Neural cell (in vitro differentiated cells): ENCODE measurements around the gene PTHLH.

Source experiments
- CTCF ChIP-seq: fragments of 450-650 bp; IDR thresholded peaks from 2 replicates; pipeline ENCODE4 v1.5.1; 2014; ENCODE audit warnings: antibody characterized with exemption, mild to moderate bottlenecking, moderate library complexity; ENCODE audit not compliant: poor library complexity, severe bottlenecking
- EP300 ChIP-seq: fragments of 450-650 bp; conservative IDR thresholded peaks from 2 replicates; pipeline ENCODE4 v1.6.1; 2014; ENCODE audit warnings: antibody characterized with exemption, mild to moderate bottlenecking, moderate library complexity; ENCODE audit not compliant: poor library complexity, severe bottlenecking
- EZH2 ChIP-seq: fragments of 200-600, 300-800 bp; shearing (Covaris generic), sonication (generic); IDR thresholded peaks from 2 replicates; pipeline ENCODE4 v1.6.1; 2014; ENCODE audit warnings: antibody characterized with exemption, low read length, borderline replicate concordance, mild to moderate bottlenecking; ENCODE audit not compliant: insufficient read depth, poor library complexity, severe bottlenecking
- MXI1 ChIP-seq: fragments of 450-650 bp; conservative IDR thresholded peaks from 2 replicates; pipeline ENCODE4 v1.6.1; 2014; ENCODE audit warnings: antibody characterized with exemption, mild to moderate bottlenecking; ENCODE audit not compliant: poor library complexity, severe bottlenecking
- POLR2AphosphoS5 ChIP-seq: IDR thresholded peaks from 2 replicates; pipeline ENCODE4 v1.6.1; 2012
- RAD21 ChIP-seq: fragments of 450-650 bp; conservative IDR thresholded peaks from 2 replicates; pipeline ENCODE4 v1.6.1; 2014; ENCODE audit warnings: antibody characterized with exemption, mild to moderate bottlenecking, moderate library complexity
- REST ChIP-seq: IDR thresholded peaks from 2 replicates; pipeline ENCODE4 v1.6.1; 2012; ENCODE audit warnings: borderline replicate concordance
- SMC3 ChIP-seq: fragments of 450-650 bp; conservative IDR thresholded peaks from 2 replicates; pipeline ENCODE4 v1.6.1; 2014; ENCODE audit warnings: antibody characterized with exemption, mild to moderate bottlenecking, moderate library complexity; ENCODE audit not compliant: poor library complexity

GRCh38 chr12:27960821-27961220 is 11.7 kb downstream of the PTHLH start:
- TF ChIP-seq SMC3 = no peak
- TF ChIP-seq CTCF = no peak
- TF ChIP-seq MXI1 = no peak
- no peak for TF ChIP-seq EZH2
- no peak for TF ChIP-seq POLR2AphosphoS5
- no peak for TF ChIP-seq EP300
- TF ChIP-seq RAD21 = no peak
- TF ChIP-seq REST = no peak
